Daoy (cell line): ENCODE measurements around the gene C1R. TPM values are rescaled to one million over a fixed set of nuclear protein-coding genes. Genes with fewer than 3 reads are reported as not detected.

Experiments
- DNase-seq: peaks from one replicate; pipeline ENCODE4 v3.0.0-alpha.2; 2015; ENCODE audit warnings: low read depth
- total RNA-seq: library from RNA; depleted of rRNA; stranded (reverse); fragments of >200 nt; shearing (Covaris generic); gene quantifications from 2 replicates; pipeline ENCODE4 v1.2.3, GENCODE V29; 2014

Gene C1R
- total RNA-seq, 1 experiment from 2014 or later = 2.3 TPM

- DNase-seq = no peak
Observed at GRCh38 chr12:7099290-7099996, 7.2 kb upstream of the C1R start.

DNA sequence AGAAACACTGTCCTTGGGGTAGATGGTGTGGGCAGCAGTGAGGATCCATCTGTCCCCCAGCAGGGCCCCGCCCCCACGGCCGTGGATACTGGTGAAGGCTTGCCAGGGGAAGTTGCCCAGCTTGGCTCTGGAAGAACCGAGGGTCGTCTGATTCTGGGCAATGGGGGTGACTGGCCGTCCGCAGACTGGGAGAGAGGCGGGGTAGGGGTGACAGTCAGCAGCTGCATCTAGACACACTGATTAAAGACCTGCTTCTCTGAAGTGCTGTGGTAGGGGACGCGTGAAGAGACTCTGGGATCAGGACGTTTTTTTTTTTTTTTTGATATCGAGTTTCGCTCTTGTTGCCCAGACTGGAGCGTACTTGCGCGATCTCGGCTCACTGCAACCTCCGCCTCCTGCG, 4.7 kb upstream of the C1R start:
- no peak for DNase-seq

- no peak for DNase-seq
Observed at GRCh38 chr12:7096006-7096932, 4.0 kb upstream of the C1R start.

- no peak for DNase-seq
Observed at GRCh38 chr12:7093892-7094291, 1.6 kb upstream of the C1R start.

DNA sequence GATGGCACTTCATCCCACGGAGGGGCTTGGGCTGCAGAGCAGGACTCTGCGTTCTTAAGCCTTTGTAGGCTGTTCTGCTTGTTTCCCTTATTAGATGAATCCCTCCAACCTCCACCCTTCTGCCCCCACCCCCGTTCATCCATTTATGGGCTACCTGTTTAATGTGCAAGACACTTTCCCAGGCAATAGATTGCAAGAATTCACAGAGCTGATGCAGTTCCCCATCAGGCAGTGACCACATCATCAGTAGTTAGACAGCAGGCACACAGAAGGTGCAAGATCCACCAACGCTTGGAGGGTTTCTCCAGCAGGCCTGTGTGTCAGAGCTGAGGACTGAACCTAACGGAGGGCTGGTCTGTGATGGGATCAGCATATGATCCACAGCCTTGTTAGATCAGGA, 1.2 kb upstream of the C1R start:
- DNase-seq = no peak

GRCh38 chr12:7092986-7093460, 778 bp upstream of the C1R start:
- DNase-seq = no peak

DNA sequence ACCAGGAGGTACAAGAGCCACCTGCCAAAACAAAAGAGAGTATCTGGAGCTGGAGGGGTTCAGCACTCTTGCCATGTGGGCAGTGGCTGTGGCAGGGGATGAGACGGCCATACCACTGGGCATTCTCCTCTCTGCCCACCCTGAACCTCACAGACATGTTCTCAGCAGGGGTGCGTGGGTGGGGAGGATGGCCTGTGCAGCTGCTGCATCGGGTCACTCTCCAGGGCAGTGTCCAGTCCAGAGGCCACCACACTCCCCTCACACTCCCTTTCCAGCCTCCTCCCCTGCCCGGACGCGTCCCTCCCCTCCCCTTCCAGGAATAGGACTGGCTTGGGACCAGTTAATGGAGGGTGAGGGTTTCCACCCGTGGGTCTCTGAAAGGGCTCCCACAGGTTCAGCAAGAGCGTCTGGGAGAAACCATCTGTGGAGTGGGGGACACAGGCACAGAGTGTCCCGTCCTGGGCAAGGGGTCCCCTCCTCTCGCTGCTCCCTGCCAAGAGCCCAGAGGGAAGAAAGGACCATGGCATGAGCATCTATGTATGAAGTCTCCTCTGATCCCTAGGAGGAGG, 501 bp downstream of the C1R start:
- DNase-seq = no peak

DNA sequence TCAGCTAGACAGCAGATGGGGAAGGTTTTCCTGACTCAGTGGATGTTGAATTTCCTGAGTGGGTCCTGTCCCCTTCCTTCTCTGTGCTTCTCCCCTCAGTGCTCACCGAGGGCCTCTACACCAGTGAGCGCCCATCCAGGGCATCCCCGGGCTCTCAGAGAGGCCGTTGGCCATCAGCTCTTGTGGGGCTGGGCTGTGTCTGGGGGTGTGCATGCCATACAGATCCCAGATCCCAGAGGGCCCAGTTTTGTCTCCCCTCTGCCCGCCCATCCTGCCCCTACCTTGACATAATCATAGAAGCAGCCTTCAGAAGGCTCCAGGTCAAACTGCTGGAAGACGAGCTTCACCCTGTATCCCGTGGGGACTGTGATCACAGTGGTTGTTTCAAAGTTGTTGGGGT, 1.1 kb downstream of the C1R start:
- no peak for DNase-seq

DNA sequence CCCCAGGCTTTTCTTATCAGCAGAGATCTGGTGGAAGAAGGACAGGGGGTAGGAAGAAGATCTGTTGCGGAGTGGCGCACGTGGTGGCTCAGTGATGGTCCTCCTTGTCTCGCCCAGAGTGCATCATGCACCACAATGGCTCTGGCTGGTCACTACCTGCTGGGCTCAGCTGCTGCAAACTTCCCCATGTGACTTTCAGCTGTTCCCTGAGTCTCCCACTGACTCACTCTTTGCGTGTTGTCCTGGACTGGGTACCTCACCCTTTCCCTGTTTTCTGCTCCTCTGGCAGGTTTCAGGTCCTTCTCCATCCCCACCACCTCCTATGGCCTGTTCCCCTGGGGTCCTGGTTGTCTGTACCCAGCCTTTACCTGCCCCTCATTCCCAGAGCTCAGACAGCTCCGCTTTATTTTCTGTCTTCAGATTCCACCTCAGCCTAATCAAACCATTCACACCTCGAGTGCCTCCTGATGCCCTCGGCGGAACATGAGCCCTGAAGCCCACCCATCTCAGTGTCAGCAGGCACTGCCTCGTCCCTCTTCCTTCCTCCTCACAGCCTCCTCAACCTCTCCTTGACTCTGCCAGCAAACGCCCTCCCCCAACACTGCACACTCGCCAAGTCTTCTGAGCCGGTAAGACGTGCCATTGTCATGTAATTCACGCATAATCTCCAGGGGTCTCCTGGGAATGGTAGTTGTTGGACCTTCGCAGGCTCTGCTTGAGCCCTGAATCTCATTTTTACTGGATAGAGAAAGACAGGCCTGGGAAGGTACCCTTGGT, 1.8 kb downstream of the C1R start:
- no peak for DNase-seq

GRCh38 chr12:7089196-7089871, 2.9 kb downstream of the C1R start:
- no peak for DNase-seq

GRCh38 chr12:7083125-7083524, 9.1 kb downstream of the C1R start:
- no peak for DNase-seq

DNA sequence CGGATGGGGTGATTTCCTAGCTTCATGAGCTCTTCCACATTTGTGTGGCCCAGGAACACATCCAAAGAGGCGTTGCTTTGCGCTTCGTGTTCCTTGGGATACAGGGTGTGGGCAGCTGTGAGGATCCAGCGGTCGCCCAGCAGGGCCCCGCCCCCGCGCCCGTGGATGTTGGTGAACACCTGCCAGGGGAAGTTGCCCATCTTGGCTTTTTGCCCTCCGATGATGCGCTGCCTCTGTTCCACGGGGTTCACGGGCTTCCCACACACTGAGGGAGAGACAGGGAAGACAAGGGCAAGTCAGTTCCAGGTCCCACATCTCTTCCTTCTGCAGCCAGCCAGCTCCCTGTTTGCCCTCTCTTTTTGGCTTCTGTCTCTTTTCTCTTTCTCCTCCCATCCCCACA, 11.2 kb downstream of the C1R start:
- no peak for DNase-seq

- peak; percentile 54 for DNase-seq
Observed at GRCh38 chr12:7079826-7080125, 12.5 kb downstream of the C1R start.

GRCh38 chr12:7078163-7078562, 14.1 kb downstream of the C1R start:
- no peak for DNase-seq

- DNase-seq = no peak
Observed at GRCh38 chr12:7076493-7076892, 15.8 kb downstream of the C1R start.

GRCh38 chr12:7075939-7076338, 16.3 kb downstream of the C1R start:
- DNase-seq = no peak

- DNase-seq = no peak
Observed at GRCh38 chr12:7075518-7075917, 16.7 kb downstream of the C1R start.

GRCh38 chr12:7073946-7074345, 18.3 kb downstream of the C1R start:
- no peak for DNase-seq

- DNase-seq = no peak
Observed at GRCh38 chr12:7072554-7072953, 19.7 kb downstream of the C1R start.

DNA sequence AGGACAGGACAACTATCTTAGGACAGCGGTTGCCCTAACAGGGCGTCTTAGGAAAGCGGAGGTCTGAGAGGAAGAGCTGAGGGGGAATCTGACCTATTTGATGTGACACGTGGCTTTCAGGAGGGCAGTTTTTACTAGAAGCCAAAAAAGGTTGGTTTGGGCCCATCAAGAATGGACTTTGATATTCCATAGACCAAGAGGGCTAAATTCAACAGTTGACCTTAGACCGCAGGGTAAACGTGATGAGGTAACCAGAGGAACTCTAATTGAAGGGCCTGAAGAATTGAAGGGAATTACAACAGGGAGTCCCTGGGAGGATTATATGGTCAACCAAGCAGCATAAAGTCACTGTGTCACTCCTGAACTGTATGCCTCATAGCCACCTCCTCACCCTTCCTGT, 20.2 kb downstream of the C1R start:
- no peak for DNase-seq

DNA sequence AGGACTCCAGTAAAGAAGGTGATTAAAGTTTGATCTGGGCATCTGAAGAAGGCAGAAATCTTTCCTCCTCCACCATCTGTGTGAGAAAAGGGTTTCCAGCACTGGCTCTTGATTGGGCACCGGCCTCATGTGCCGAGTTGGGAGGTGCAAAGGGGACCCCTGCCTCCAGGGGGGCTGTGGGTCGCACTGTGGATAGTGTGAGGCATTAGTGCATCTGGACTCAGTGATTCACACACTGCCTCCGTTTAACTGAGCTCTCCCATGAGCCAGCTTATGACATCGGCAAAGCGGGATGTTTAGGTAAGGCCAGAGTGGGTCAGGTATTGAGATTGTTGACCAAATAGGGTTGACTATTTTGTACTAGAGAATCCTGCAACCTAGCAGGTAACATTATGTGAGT, 22.9 kb downstream of the C1R start:
- no peak for DNase-seq

GRCh38 chr12:7068994-7069346, 23.3 kb downstream of the C1R start:
- no peak for DNase-seq
